ENCODE results near the gene XPC.

XPC gene

GRCh38 chr3:14146381-14147065 lies 31.9 kb downstream of the XPC start:
- DNase-seq: no peak

GRCh38 chr3:14145670-14146380 lies 32.6 kb downstream of the XPC start:
- peak; percentile 8 for DNase-seq

GRCh38 chr3:14145236-14145635 lies 33.2 kb downstream of the XPC start:
- peak; percentile 11 for DNase-seq

- DNase-seq: peak; percentile 93
These were observed 33.9 kb downstream of the XPC start for GRCh38 chr3:14144423-14145075.

DNA sequence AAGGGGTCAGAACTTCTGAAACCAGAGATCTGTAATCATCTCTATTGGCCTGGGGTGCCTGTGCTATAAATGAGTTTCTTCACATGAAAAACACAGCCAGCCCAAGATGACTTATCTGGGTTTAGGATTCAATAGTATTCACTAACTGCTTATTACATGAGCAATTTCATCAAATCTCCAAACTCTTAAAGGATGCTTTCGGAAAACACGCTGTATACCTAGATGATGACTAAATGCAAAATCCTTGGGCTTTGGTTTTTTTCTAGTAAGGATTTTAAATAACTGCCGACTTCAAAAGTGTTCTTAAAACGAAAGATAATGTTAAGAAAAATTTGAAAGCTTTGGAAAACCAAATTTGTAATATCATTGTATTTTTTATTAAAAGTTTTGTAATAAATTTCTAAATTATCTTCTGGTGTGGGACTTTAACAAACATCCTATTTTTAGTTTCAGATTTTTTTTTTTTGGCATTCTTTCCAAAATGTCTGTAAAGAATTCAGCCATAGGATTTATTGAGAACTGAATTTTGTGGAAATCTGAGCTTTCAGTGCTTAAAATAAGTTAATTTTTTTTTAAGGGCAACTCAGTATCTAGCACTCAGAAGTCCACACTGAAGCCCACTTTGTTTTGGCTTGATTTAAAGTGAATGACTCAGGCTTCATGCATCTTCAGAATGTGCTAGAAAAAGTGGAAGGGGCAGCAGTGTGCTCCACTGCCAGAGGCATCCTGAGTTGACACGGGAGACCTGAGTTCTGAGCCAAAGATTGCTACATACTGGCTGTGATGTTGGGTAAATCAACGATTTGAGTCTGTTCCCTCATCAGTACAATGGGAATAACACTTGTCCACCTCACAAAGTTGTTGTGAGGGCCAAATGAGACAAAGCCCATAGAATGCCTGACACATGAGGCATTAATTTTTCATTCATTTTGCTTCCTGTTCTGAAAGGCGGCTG lies 34.9 kb downstream of the XPC start:
- DNase-seq: peak; percentile 54

- no peak for DNase-seq
These were observed 35.7 kb downstream of the XPC start for GRCh38 chr3:14142567-14143270.

DNA sequence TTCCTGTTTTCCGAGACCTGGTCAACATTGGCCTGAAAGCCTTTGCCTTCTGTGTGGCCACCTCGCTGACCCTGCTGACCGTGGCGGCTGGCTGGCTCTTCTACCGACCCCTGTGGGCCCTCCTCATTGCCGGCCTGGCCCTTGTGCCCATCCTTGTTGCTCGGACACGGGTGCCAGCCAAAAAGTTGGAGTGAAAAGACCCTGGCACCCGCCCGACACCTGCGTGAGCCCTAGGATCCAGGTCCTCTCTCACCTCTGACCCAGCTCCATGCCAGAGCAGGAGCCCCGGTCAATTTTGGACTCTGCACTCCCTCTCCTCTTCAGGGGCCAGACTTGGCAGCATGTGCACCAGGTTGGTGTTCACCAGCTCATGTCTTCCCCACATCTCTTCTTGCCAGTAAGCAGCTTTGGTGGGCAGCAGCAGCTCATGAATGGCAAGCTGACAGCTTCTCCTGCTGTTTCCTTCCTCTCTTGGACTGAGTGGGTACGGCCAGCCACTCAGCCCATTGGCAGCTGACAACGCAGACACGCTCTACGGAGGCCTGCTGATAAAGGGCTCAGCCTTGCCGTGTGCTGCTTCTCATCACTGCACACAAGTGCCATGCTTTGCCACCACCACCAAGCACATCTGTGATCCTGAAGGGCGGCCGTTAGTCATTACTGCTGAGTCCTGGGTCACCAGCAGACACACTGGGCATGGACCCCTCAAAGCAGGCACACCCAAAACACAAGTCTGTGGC lies 36.6 kb downstream of the XPC start:
- no peak for DNase-seq

GRCh38 chr3:14141144-14141543 lies 37.3 kb downstream of the XPC start:
- DNase-seq: no peak

- no peak for DNase-seq
These were observed 37.7 kb downstream of the XPC start for GRCh38 chr3:14140668-14141067.

DNA sequence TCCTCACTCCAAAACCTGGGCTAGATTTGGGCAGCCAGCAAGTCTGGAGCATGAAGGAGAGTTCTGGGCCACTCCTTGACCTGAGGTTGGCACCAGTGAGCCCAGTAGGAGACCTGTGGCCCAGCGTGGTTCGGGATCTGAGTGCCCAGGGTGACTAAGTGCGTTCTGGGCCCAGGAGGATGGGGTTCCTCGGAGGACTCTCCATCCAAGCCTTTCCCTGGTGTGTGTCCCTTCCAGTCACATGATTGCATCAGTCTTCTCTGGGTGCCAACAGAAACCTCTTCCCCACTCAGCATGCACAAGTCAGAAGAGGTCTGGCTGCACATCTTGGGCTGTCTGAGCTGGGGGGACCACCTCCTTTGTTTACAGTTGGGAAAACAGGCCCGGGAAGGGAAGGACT lies 38.6 kb downstream of the XPC start:
- no peak for DNase-seq

- no peak for DNase-seq
These were observed 39.3 kb downstream of the XPC start for GRCh38 chr3:14138878-14139655.

DNA sequence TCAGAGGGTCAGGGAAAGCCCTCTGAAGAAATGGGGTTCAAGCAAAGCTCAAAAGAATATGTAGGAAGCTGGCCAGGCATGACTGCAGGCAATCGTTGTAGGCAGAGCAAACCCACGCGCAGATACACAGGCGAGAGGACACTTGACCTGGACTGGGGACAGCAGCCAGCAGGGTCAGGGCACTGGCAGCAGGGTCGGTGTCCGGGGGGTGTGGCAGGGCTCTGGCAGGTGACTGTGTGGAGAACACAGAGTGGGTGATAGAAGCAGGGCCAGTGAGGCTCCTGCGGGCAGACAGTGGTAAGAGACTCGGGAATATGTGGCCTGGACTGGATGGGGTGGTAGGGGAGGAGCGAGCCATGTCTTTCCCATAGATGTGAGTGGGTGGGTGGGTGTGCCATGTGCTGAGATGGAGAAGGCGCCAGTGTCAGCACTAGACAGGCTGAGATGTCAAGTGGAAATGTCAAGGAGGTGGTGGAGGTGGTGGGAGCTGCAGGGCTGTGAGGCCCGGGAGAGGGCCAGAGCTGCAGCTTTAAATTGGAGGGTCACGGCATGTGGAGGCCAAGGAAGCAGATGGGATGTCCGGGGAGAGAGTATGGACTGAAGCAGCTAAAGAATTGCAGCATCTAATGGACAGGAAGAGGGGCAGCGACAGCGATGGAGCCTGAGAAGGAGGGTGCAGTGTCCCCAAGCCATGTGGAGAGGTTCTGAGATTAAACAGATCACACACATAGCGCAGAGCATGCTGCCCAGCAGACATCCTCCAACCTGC lies 40.1 kb downstream of the XPC start:
- DNase-seq: no peak

GRCh38 chr3:14137445-14137844 lies 41.0 kb downstream of the XPC start:
- DNase-seq: no peak

GRCh38 chr3:14137004-14137403 lies 41.4 kb downstream of the XPC start:
- DNase-seq: no peak

DNA sequence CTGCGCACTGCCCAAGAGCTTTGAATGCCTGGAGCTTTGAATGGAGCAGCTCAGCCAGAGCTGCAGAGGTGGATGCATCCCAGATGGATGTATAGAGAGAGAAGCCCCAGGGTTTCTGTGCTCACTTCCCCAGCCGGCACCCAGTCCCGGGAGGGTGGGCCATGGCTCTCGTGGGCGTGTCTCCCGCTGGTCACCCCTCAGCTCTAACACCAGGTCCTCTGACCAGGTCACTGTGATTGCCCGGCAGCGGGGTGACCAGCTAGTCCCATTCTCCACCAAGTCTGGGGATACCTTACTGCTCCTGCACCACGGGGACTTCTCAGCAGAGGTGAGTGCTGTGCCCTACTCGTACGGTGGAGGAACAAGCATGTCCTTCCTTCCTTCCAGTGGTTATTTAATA lies 42.8 kb downstream of the XPC start:
- DNase-seq: no peak

DNA sequence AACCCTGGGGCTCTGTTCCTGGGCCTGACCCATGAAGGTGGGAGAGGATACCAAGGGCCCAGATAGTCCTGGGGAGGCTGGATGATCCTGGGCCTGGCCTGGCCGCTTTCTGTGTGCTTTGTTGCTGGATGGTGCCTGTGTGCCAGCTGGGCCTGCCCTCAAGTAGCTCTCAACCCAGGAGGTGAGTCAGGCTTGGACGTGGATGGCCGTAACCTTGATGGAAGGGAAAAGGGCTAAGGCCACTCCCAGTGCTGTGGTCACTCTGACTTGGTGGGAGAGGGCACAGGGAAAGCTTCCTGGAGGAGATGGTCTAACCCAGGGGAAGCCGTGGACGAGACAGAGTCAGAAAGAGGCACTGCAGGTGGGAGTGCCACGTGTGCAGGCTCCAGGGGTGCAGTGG lies 44.1 kb downstream of the XPC start:
- DNase-seq: no peak

- DNase-seq: no peak
These were observed 44.5 kb downstream of the XPC start for GRCh38 chr3:14133876-14134275.

GRCh38 chr3:14133188-14133800 lies 45.1 kb downstream of the XPC start:
- no peak for DNase-seq

GRCh38 chr3:14132689-14133088 lies 45.7 kb downstream of the XPC start:
- DNase-seq: no peak

GRCh38 chr3:14132120-14132519 lies 46.3 kb downstream of the XPC start:
- no peak for DNase-seq
